ENCODE data around the gene MELTF.

- TF ChIP-seq CTCF (IDR thresholded peaks at IDR 0.05; ENCODE audit: poor library complexity) (no peak), EZH2 (IDR thresholded peaks at IDR 0.05; ENCODE audit: borderline replicate concordance) (no peak)
These were observed 6.2 kb downstream of the MELTF start for GRCh38 chr3:197023241-197023997.

Measured in hepatocyte (in vitro differentiated cells).